NT2/D1 (cell line): ENCODE measurements around the gene ATF7IP2.

ENCODE experiments used
- SUZ12 ChIP-seq: IDR thresholded peaks from 2 replicates; pipeline ENCODE4 v1.6.1; 2011; ENCODE audit not compliant: insufficient read length, insufficient read depth; ENCODE audit errors: extremely low read depth
- YY1 ChIP-seq: IDR thresholded peaks from 2 replicates; pipeline ENCODE4 v1.6.1; 2011; ENCODE audit not compliant: insufficient read length, insufficient read depth
- ZNF274 ChIP-seq: IDR thresholded peaks from 2 replicates; pipeline ENCODE4 v1.6.1; 2011; ENCODE audit warnings: mild to moderate bottlenecking, low read depth, low read length

DNA sequence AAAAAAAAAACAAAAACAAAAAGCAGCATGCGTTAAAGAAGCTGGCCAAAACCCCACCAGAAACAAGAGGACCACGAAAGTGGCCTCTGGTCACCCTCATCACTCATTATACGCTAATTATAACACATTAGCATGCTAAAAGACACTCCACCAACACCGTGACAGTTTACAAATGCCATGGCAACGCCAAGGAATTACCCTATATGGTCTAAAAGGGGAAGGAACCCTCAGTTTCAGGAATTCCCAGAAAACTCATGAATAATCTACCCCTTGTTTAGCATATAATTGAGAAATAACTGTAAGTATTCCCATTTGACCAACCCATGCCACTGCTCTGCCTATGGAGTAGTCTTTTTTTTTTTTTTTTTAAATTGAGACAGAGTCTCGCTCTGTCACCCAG, 116.9 kb downstream of the ATF7IP2 start:
- no peak for TF ChIP-seq SUZ12
- TF ChIP-seq YY1, result no peak
- TF ChIP-seq ZNF274, result no peak
